K562 (cell line): Measurements from ENCODE around the gene P2RX5. TPM values are rescaled to one million over a fixed set of nuclear protein-coding genes. Genes with fewer than 3 reads are reported as not detected.

Experiments
- DPF2 ChIP-seq: fragments of 450-650 bp; IDR thresholded peaks from 2 replicates; pipeline ENCODE4 v1.6.1; 2016
- E2F5 ChIP-seq: sonication (generic); formaldehyde crosslinking; IDR thresholded peaks from 2 replicates; pipeline ENCODE4 v1.8.0; 2022; ENCODE audit warnings: mild to moderate bottlenecking, missing genetic modification reagents
- FUS ChIP-seq: fragments of 200-400 bp; formaldehyde crosslinking; optimal IDR thresholded peaks from 2 replicates; pipeline ENCODE3; 2017; ENCODE audit warnings: low read depth, low read length
- HBP1 ChIP-seq: fragments of 450-650 bp; formaldehyde crosslinking; IDR thresholded peaks from 2 replicates; pipeline ENCODE4 v1.4.0; 2022; ENCODE audit warnings: missing genetic modification characterization
- NFIC ChIP-seq: fragments of 450-650 bp; IDR thresholded peaks from 2 replicates; pipeline ENCODE4 v1.6.1; 2017; ENCODE audit warnings: mild to moderate bottlenecking, inconsistent platforms
- POLR2A ChIP-seq: fragments of 450-650 bp; conservative IDR thresholded peaks from 2 replicates; pipeline ENCODE4 v1.6.1; 2016
- RBM25 ChIP-seq: fragments of 200-400 bp; formaldehyde crosslinking; IDR thresholded peaks from 2 replicates; pipeline ENCODE4 v1.6.1; 2018; ENCODE audit warnings: low read length, low read depth, moderate library complexity; ENCODE audit not compliant: severe bottlenecking
- SUPT5H ChIP-seq: fragments of 450-650 bp; IDR thresholded peaks from 2 replicates; pipeline ENCODE4 v1.6.1; 2016
- ZBTB26 ChIP-seq: fragments of 450-650 bp; formaldehyde crosslinking; IDR thresholded peaks from 2 replicates; pipeline ENCODE4 v1.4.0; 2022; ENCODE audit warnings: missing genetic modification characterization
- polyA plus RNA-seq, 8 experiments: library from polyadenylated mRNA; depleted of rRNA in 4 of 8; stranded (reverse) in 5 of 8; unstranded in 3 of 8; fragments of >200 nt; fragmentation: Nextera tagmentation in 2 of 8; fragmentation: Illumina TruSeq in 1 of 8; extraction: Ambion mirVana in 2 of 8; extraction: Trizol in 1 of 8; gene quantifications; 2 replicates each; pipeline versions ENCODE4 v1.2.1 to v1.2.3, GENCODE V29; 2011 to 2014; ENCODE audit warnings: inconsistent platforms in 1 of 8, missing spikeins in 1 of 8
- total RNA-seq, 7 experiments: library from RNA; depleted of rRNA in 6 of 7; stranded (reverse); fragments of >200 nt in 6 of 7; fragmentation: Illumina TruSeq in 2 of 7; extraction: Trizol in 2 of 7; gene quantifications; 2 replicates each; pipeline versions ENCODE4 v1.2.1 to v1.2.3, GENCODE V29; 2011 to 2021; ENCODE audit warnings: low replicate concordance in 1 of 7

P2RX5 gene
- total and polyA plus RNA-seq, 9 of the 15 experiments (the other 6 are each of a cell fraction or from before 2014, with no cell fraction given) = 0.31 to 4.0 (median 1.3) TPM

GRCh38 chr17:3643889-3644349 is 52.0 kb downstream of the P2RX5 start (continued):
- TF ChIP-seq HBP1 (CRISPR knock-in tag) (no peak), SUPT5H (no peak), ZBTB26 (CRISPR knock-in tag) (no peak), FUS (no peak), RBM25 (peak; percentile 83), DPF2 (0 out of 2 replicates have a peak, but pooled peaks have one; percentile 21), POLR2A (no peak), NFIC (no peak), E2F5 (no peak)
